WTC11 (cell line): Measurements from ENCODE around the gene TMEM176B. TPM values are rescaled to one million over a fixed set of nuclear protein-coding genes. Genes with fewer than 3 reads are reported as not detected.

ENCODE experiments used
- ATAC-seq: fragments of 200-7000 bp; cut with Tn5 transposase; 2 replicates; pipeline ENCODE4 v1.10.0; 2021; ENCODE audit warnings: mild to moderate bottlenecking, moderate library complexity
- CTCF ChIA-PET: fragments of 300-600 bp; sonication (Branson Sonifier 250); formaldehyde crosslinking; loops from one replicate; lab custom pipeline; 2021; ENCODE audit warnings: antibody characterized with exemption; lab: Charles Lee
- POLR2A ChIA-PET: fragments of 350-600 bp; sonication (Branson Sonifier 250); formaldehyde crosslinking; loops from one replicate; lab custom pipeline; 2021; ENCODE audit warnings: antibody characterized with exemption; lab: Charles Lee
- DNase-seq: peaks from one replicate; pipeline ENCODE4 v3.0.0; 2021; ENCODE audit warnings: low spot score
- H3K27ac Mint-ChIP-seq: 2 replicates; pipeline ENCODE4 v1.8.0; 2021; ENCODE audit warnings: mixed read lengths
- H3K27me3 Mint-ChIP-seq: 2 replicates; pipeline ENCODE4 v1.8.0; 2021; ENCODE audit warnings: low read depth, mild to moderate bottlenecking, moderate library complexity, mixed read lengths
- H3K36me3 Mint-ChIP-seq: 2 replicates; pipeline ENCODE4 v1.8.0; 2021; ENCODE audit warnings: mixed read lengths
- H3K4me1 Mint-ChIP-seq: 2 replicates; pipeline ENCODE4 v1.8.0; 2022; ENCODE audit warnings: mixed read lengths
- H3K4me3 Mint-ChIP-seq: 2 replicates; pipeline ENCODE4 v1.8.0; 2021; ENCODE audit warnings: mild to moderate bottlenecking, moderate library complexity, mixed read lengths
- H3K9me3 Mint-ChIP-seq: 2 replicates; pipeline ENCODE4 v1.8.0; 2021; ENCODE audit warnings: mixed read lengths
- ATF1 ChIP-seq: sonication (generic); formaldehyde crosslinking; IDR thresholded peaks from 2 replicates; pipeline ENCODE4 v1.8.1; 2023; ENCODE audit warnings: mild to moderate bottlenecking, moderate library complexity, missing genetic modification reagents
- CTCF ChIP-seq: fragments of 200-600 bp; IDR thresholded peaks from 2 replicates; pipeline ENCODE4 v1.8.0; 2022; ENCODE audit warnings: antibody characterized with exemption
- FOXP1 ChIP-seq: sonication (generic); formaldehyde crosslinking; IDR thresholded peaks from 2 replicates; pipeline ENCODE4 v1.8.0; 2022; ENCODE audit warnings: missing genetic modification reagents, mild to moderate bottlenecking, moderate library complexity, borderline replicate concordance
- GABPB1 ChIP-seq: sonication (generic); formaldehyde crosslinking; IDR thresholded peaks from 2 replicates; pipeline ENCODE4 v1.8.1; 2023; ENCODE audit warnings: mild to moderate bottlenecking, missing genetic modification reagents
- GRHL2 ChIP-seq: fragments of 250-450 bp; sonication (Bioruptor Pico); IDR thresholded peaks from 2 replicates; pipeline ENCODE4 v1.8.0; 2022; ENCODE audit warnings: mild to moderate bottlenecking, moderate library complexity; ENCODE audit not compliant: insufficient replicate concordance, severe bottlenecking
- GTF2I ChIP-seq: fragments of 250-450 bp; sonication (Bioruptor Pico); conservative IDR thresholded peaks from 2 replicates; pipeline ENCODE4 v1.4.0; 2021; ENCODE audit warnings: mild to moderate bottlenecking
- IRF2 ChIP-seq: sonication (generic); formaldehyde crosslinking; IDR thresholded peaks from 2 replicates; pipeline ENCODE4 v1.8.0; 2022; ENCODE audit warnings: low read depth, missing genetic modification reagents, borderline replicate concordance
- KAT7 ChIP-seq: sonication (generic); formaldehyde crosslinking; IDR thresholded peaks from 2 replicates; pipeline ENCODE4 v1.8.1; 2023; ENCODE audit warnings: missing genetic modification reagents, mild to moderate bottlenecking, borderline replicate concordance
- MLX ChIP-seq: sonication (generic); formaldehyde crosslinking; IDR thresholded peaks from 2 replicates; pipeline ENCODE4 v1.8.1; 2023; ENCODE audit warnings: mild to moderate bottlenecking, missing genetic modification reagents, moderate library complexity
- NFATC4 ChIP-seq: fragments of 250-450 bp; sonication (Bioruptor Pico); IDR thresholded peaks from 2 replicates; pipeline ENCODE4 v1.9.0; 2021; ENCODE audit warnings: mild to moderate bottlenecking
- NFE2L1 ChIP-seq: sonication (generic); formaldehyde crosslinking; IDR thresholded peaks from 2 replicates; pipeline ENCODE4 v1.8.1; 2023; ENCODE audit warnings: missing genetic modification reagents
- NFYB ChIP-seq: sonication (generic); formaldehyde crosslinking; conservative IDR thresholded peaks from 2 replicates; pipeline ENCODE4 v1.8.0; 2022; ENCODE audit warnings: low read depth, missing genetic modification reagents
- NR1H2 ChIP-seq: sonication (generic); formaldehyde crosslinking; IDR thresholded peaks from 2 replicates; pipeline ENCODE4 v1.9.0; 2021; ENCODE audit warnings: mild to moderate bottlenecking, moderate library complexity, missing genetic modification reagents
- PREB ChIP-seq: sonication (generic); formaldehyde crosslinking; IDR thresholded peaks from 2 replicates; pipeline ENCODE4 v1.8.1; 2022; ENCODE audit warnings: mild to moderate bottlenecking, missing genetic modification reagents, moderate library complexity, borderline replicate concordance
- SOX15 ChIP-seq: fragments of 250-450 bp; sonication (Bioruptor Pico); IDR thresholded peaks from 2 replicates; pipeline ENCODE4 v1.9.0; 2021; ENCODE audit warnings: mild to moderate bottlenecking
- STAT6 ChIP-seq: sonication (generic); formaldehyde crosslinking; conservative IDR thresholded peaks from 2 replicates; pipeline ENCODE4 v1.8.1; 2023; ENCODE audit warnings: mild to moderate bottlenecking, low read depth, missing genetic modification reagents, moderate library complexity
- TEAD1 ChIP-seq: sonication (generic); formaldehyde crosslinking; IDR thresholded peaks from 2 replicates; pipeline ENCODE4 v1.8.0; 2022; ENCODE audit warnings: mild to moderate bottlenecking, missing genetic modification reagents
- ZMAT4 ChIP-seq: fragments of 250-450 bp; sonication (Bioruptor Pico); IDR thresholded peaks from 2 replicates; pipeline ENCODE4 v1.9.0; 2021; ENCODE audit warnings: mild to moderate bottlenecking
- ZNF121 ChIP-seq: sonication (generic); formaldehyde crosslinking; IDR thresholded peaks from 2 replicates; pipeline ENCODE4 v1.8.0; 2023; ENCODE audit warnings: missing genetic modification reagents
- ZNF219 ChIP-seq: sonication (generic); formaldehyde crosslinking; IDR thresholded peaks from 2 replicates; pipeline ENCODE4 v1.8.0; 2023; ENCODE audit warnings: missing genetic modification reagents, mild to moderate bottlenecking, borderline replicate concordance
- ZNF232 ChIP-seq: sonication (generic); formaldehyde crosslinking; IDR thresholded peaks from 2 replicates; pipeline ENCODE4 v1.8.0; 2022; ENCODE audit warnings: mild to moderate bottlenecking, missing genetic modification reagents
- ZNF416 ChIP-seq: fragments of 250-450 bp; sonication (Bioruptor Pico); IDR thresholded peaks from 2 replicates; pipeline ENCODE4 v1.9.0; 2021; ENCODE audit warnings: mild to moderate bottlenecking, inconsistent platforms
- ZNF425 ChIP-seq: fragments of 250-450 bp; sonication (Bioruptor Pico); conservative IDR thresholded peaks from 2 replicates; pipeline ENCODE4 v1.9.0; 2021; ENCODE audit warnings: mild to moderate bottlenecking
- ZNF532 ChIP-seq: fragments of 250-450 bp; sonication (Bioruptor Pico); IDR thresholded peaks from 2 replicates; pipeline ENCODE4 v1.9.0; 2021; ENCODE audit warnings: mild to moderate bottlenecking, borderline replicate concordance
- ZNF671 ChIP-seq: fragments of 250-450 bp; sonication (Bioruptor Pico); IDR thresholded peaks from 2 replicates; pipeline ENCODE4 v1.8.0; 2021; ENCODE audit warnings: mild to moderate bottlenecking
- total RNA-seq: library from RNA; stranded (reverse); gene quantifications from 3 replicates; pipeline ENCODE4 v1.2.3, GENCODE V29; 2021

Gene TMEM176B
- total RNA-seq, 1 experiment from 2014 or later, result 1.0 TPM

- DNase-seq (no peak), ATAC-seq (no peak)
- 0 out of 2 replicates have a peak, but pooled peaks cover 3% of the 10 kb centered on the region for H3K4me1 Mint-ChIP-seq
- H3K27ac Mint-ChIP-seq, result no peak overlapping the region
- peaks cover 15% of the 10 kb centered on the region for H3K36me3 Mint-ChIP-seq
- no peak overlapping the region for H3K4me3 Mint-ChIP-seq
- H3K9me3 Mint-ChIP-seq, result peaks cover 28% of the 10 kb centered on the region
- POLR2A ChIA-PET, result no interaction called here
- CTCF ChIA-PET, result no interaction called here
- H3K27me3 Mint-ChIP-seq, result peaks cover 52% of the 10 kb centered on the region
- TF ChIP-seq NFYB (CRISPR knock-in tag) (no peak), ZNF532 (CRISPR knock-in tag) (no peak), SOX15 (CRISPR knock-in tag) (no peak), KAT7 (no peak), FOXP1 (CRISPR knock-in tag) (no peak), ZNF121 (CRISPR knock-in tag) (no peak), ZNF232 (no peak), CTCF (no peak), ZNF219 (CRISPR knock-in tag) (no peak), GABPB1 (CRISPR knock-in tag) (no peak), ZNF671 (CRISPR knock-in tag) (no peak), NFE2L1 (CRISPR knock-in tag) (no peak), ZMAT4 (no peak), IRF2 (CRISPR knock-in tag) (no peak), ZNF416 (CRISPR knock-in tag) (no peak), ATF1 (no peak)
Observed at GRCh38 chr7:150805864-150806263, 5.7 kb upstream of the TMEM176B start.

GRCh38 chr7:150804802-150805201 is 4.6 kb upstream of the TMEM176B start:
- Mint-ChIP-seq H3K4me1 (0 out of 2 replicates have a peak, but pooled peaks cover 3% of the 10 kb centered on the region), H3K36me3 (peaks cover 15% of the 10 kb centered on the region), H3K27ac (no peak overlapping the region), H3K27me3 (peaks cover 54% of the 10 kb centered on the region), H3K9me3 (peaks cover 28% of the 10 kb centered on the region), H3K4me3 (no peak overlapping the region)
- POLR2A ChIA-PET, result no interaction called here
- CTCF ChIA-PET, result no interaction called here
- DNase-seq (no peak), ATAC-seq (no peak)
- no peak for TF ChIP-seq STAT6 (CRISPR knock-in tag)
- no peak for TF ChIP-seq MLX (CRISPR knock-in tag)
- no peak for TF ChIP-seq KAT7
- no peak for TF ChIP-seq NFATC4 (CRISPR knock-in tag)
- no peak for TF ChIP-seq PREB (CRISPR knock-in tag)
- TF ChIP-seq NR1H2 (CRISPR knock-in tag), result no peak
- TF ChIP-seq GTF2I (CRISPR knock-in tag), result no peak
- no peak for TF ChIP-seq ZNF425 (CRISPR knock-in tag)
- TF ChIP-seq TEAD1 (CRISPR knock-in tag), result no peak
- TF ChIP-seq GRHL2 (CRISPR knock-in tag), result no peak
